ENCODE data around the gene KIAA0319L.
"Not testable (repeated sequence)": the region's sequence is repeated elsewhere in the genome, so short reads cannot be mapped to it uniquely, and the experiment has no call there.

DNA sequence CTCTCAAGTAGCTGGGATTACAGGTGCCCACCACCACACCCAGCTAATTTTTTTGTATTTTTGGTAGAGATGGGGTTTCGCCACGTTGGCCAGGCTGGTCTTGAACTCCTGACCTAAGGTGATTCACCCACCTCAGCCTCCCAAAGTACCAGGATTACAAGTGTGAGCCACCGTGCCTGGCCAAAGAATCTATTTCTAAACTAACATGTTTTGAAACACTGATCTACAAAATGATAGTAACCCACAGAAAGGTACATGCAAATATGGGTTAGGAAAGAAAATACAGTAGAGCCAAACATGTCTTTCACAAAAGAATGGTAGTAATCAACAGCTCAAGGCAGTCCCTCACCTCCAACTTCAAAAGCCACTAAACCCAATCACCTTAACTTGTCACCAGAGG, 84.0 kb downstream of the KIAA0319L start:
- not testable (repeated sequence) for TF ChIP-seq EZH2 (IDR thresholded peaks at IDR 0.05; ENCODE audit: low read depth, unreplicated experiment); EZH2phosphoT487 (IDR thresholded peaks at IDR 0.05; ENCODE audit: unreplicated experiment); POLR2AphosphoS5 (IDR thresholded peaks at IDR 0.05; ENCODE audit: low read depth)
- TF ChIP-seq, protein P1, sequence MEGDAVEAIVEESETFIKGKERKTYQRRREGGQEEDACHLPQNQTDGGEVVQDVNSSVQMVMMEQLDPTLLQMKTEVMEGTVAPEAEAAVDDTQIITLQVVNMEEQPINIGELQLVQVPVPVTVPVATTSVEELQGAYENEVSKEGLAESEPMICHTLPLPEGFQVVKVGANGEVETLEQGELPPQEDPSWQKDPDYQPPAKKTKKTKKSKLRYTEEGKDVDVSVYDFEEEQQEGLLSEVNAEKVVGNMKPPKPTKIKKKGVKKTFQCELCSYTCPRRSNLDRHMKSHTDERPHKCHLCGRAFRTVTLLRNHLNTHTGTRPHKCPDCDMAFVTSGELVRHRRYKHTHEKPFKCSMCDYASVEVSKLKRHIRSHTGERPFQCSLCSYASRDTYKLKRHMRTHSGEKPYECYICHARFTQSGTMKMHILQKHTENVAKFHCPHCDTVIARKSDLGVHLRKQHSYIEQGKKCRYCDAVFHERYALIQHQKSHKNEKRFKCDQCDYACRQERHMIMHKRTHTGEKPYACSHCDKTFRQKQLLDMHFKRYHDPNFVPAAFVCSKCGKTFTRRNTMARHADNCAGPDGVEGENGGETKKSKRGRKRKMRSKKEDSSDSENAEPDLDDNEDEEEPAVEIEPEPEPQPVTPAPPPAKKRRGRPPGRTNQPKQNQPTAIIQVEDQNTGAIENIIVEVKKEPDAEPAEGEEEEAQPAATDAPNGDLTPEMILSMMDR (conservative IDR thresholded peaks at IDR 0.05; ENCODE audit: low read depth in 2 of 2): not testable (repeated sequence)
- TF ChIP-seq, protein P2, sequence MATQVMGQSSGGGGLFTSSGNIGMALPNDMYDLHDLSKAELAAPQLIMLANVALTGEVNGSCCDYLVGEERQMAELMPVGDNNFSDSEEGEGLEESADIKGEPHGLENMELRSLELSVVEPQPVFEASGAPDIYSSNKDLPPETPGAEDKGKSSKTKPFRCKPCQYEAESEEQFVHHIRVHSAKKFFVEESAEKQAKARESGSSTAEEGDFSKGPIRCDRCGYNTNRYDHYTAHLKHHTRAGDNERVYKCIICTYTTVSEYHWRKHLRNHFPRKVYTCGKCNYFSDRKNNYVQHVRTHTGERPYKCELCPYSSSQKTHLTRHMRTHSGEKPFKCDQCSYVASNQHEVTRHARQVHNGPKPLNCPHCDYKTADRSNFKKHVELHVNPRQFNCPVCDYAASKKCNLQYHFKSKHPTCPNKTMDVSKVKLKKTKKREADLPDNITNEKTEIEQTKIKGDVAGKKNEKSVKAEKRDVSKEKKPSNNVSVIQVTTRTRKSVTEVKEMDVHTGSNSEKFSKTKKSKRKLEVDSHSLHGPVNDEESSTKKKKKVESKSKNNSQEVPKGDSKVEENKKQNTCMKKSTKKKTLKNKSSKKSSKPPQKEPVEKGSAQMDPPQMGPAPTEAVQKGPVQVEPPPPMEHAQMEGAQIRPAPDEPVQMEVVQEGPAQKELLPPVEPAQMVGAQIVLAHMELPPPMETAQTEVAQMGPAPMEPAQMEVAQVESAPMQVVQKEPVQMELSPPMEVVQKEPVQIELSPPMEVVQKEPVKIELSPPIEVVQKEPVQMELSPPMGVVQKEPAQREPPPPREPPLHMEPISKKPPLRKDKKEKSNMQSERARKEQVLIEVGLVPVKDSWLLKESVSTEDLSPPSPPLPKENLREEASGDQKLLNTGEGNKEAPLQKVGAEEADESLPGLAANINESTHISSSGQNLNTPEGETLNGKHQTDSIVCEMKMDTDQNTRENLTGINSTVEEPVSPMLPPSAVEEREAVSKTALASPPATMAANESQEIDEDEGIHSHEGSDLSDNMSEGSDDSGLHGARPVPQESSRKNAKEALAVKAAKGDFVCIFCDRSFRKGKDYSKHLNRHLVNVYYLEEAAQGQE (IDR thresholded peaks at IDR 0.05; ENCODE audit: unreplicated experiment): not testable (repeated sequence)
- TF ChIP-seq, protein P3, sequence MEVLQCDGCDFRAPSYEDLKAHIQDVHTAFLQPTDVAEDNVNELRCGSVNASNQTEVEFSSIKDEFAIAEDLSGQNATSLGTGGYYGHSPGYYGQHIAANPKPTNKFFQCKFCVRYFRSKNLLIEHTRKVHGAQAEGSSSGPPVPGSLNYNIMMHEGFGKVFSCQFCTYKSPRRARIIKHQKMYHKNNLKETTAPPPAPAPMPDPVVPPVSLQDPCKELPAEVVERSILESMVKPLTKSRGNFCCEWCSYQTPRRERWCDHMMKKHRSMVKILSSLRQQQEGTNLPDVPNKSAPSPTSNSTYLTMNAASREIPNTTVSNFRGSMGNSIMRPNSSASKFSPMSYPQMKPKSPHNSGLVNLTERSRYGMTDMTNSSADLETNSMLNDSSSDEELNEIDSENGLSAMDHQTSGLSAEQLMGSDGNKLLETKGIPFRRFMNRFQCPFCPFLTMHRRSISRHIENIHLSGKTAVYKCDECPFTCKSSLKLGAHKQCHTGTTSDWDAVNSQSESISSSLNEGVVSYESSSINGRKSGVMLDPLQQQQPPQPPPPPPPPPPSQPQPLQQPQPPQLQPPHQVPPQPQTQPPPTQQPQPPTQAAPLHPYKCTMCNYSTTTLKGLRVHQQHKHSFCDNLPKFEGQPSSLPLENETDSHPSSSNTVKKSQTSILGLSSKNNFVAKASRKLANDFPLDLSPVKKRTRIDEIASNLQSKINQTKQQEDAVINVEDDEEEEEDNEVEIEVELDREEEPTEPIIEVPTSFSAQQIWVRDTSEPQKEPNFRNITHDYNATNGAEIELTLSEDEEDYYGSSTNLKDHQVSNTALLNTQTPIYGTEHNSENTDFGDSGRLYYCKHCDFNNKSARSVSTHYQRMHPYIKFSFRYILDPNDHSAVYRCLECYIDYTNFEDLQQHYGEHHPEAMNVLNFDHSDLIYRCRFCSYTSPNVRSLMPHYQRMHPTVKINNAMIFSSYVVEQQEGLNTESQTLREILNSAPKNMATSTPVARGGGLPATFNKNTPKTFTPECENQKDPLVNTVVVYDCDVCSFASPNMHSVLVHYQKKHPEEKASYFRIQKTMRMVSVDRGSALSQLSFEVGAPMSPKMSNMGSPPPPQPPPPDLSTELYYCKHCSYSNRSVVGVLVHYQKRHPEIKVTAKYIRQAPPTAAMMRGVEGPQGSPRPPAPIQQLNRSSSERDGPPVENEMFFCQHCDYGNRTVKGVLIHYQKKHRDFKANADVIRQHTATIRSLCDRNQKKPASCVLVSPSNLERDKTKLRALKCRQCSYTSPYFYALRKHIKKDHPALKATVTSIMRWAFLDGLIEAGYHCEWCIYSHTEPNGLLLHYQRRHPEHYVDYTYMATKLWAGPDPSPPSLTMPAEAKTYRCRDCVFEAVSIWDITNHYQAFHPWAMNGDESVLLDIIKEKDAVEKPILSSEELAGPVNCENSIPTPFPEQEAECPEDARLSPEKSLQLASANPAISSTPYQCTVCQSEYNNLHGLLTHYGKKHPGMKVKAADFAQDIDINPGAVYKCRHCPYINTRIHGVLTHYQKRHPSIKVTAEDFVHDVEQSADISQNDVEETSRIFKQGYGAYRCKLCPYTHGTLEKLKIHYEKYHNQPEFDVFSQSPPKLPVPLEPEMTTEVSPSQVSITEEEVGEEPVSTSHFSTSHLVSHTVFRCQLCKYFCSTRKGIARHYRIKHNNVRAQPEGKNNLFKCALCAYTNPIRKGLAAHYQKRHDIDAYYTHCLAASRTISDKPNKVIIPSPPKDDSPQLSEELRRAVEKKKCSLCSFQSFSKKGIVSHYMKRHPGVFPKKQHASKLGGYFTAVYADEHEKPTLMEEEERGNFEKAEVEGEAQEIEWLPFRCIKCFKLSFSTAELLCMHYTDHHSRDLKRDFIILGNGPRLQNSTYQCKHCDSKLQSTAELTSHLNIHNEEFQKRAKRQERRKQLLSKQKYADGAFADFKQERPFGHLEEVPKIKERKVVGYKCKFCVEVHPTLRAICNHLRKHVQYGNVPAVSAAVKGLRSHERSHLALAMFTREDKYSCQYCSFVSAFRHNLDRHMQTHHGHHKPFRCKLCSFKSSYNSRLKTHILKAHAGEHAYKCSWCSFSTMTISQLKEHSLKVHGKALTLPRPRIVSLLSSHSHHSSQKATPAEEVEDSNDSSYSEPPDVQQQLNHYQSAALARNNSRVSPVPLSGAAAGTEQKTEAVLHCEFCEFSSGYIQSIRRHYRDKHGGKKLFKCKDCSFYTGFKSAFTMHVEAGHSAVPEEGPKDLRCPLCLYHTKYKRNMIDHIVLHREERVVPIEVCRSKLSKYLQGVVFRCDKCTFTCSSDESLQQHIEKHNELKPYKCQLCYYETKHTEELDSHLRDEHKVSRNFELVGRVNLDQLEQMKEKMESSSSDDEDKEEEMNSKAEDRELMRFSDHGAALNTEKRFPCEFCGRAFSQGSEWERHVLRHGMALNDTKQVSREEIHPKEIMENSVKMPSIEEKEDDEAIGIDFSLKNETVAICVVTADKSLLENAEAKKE (CRISPR knock-in tag; IDR thresholded peaks at IDR 0.05): not testable (repeated sequence)

Data from GM23338 (cell line).